Inflammatory macrophage treated with lipopolysaccharide for 4 hours (primary cell): ENCODE data around the gene DGKB.

Source experiments
- DNase-seq: peaks from one replicate; pipeline ENCODE4 v3.0.0-alpha.2; 2020

Gene DGKB

DNA sequence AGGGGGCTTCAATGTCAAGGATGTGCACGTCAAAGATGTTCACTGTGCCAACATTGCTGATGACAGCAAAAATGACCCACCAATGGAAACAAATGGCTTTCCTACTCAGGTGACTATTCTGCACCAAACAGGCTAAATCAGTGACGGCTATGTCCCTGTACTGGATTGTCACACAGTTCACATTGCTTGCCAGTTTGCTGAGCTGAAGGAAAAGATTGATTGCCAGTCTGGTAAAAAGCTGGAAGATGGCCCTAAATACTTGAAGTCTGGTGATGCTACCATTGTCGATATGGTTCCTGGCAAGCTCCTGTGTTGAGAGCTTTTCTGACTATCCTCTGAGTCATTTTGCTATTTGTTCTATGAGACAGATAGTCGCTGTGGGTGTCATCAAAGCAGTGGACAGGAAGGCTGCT, 710.9 kb downstream of the DGKB start:
- no peak for DNase-seq

- DNase-seq = no peak
Measured at GRCh38 chr7:14184292-14184864, 718.2 kb downstream of the DGKB start.

- no peak for DNase-seq
Measured at GRCh38 chr7:14179781-14180180, 722.8 kb downstream of the DGKB start.

GRCh38 chr7:14177876-14178275, 724.7 kb downstream of the DGKB start:
- no peak for DNase-seq

- no peak for DNase-seq
Measured at GRCh38 chr7:14170872-14171271, 731.7 kb downstream of the DGKB start.

DNA sequence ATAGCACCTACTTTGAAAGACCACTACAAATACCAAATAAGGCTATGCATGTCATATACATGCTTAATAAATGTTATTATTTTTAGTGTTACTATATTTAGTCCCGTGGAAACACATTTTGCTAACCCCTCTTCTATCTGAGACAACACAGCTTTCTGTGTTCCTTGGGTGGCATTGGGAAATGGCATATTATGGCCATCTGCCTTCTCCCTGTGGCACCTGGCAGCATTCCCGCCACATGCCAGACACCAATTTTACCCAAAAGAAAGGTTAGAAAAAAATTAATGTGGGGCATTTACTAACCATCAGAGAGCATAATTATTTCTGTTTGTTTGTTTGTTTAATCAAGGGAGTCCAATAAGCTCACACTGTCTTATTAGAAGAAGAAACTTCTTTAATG, 744.4 kb downstream of the DGKB start:
- DNase-seq = no peak

DNA sequence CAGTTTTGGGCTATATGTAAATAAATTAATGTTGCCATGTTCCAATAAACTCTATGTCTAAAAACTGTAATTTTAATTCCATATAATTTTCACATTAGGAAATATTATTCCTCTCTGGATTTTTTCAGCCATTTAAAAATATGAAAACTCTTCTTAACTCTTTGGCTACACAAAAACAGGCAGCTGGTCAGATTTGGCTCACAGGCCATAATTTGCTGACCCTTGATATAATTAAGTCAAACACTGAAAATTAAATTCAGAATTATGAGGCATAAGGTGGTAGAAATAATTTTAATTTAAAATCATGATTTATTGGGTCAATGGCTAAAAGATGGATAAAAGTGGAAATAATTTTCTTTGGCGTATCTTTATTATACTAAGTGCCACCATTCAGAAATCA, 746.1 kb downstream of the DGKB start:
- DNase-seq = no peak

DNA sequence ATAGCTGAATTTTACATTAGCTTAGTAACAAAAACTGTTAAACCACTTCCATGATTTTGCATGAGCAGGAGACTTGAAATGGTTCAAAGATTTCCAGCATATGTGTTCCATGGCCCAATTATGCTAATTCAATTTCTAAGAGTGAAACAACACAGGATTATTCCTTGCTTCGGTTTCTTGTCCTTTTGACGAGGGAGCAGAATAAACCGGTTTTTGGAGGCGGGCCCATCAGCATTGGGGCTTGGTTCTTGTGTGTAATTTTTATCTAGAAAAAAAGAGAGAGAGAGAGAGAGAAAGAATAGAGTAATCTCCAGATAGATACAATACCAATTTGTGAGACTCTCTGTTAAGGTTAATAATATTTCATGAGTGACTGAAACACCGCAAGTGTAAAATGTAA, 753.6 kb downstream of the DGKB start:
- no peak for DNase-seq

GRCh38 chr7:14147532-14147931, 755.0 kb downstream of the DGKB start:
- no peak for DNase-seq

DNA sequence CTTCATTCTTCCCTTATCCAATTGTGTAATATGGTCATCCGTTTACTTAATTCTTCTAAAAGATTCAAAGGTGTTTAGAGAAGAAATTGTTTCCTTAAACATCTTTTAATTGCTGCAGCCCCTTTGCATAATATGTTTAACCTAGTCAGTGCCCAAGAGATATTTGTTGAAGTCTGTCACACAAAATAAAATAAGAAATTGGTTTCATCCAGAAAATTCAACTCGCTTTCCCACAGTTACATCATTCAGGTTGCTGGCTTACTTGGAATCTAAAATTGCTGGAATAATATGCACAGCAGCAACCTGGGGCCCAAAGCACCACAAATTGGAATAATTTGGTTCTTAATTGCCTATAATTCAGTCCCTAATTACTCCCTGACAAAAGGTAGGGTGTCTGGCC, 758.0 kb downstream of the DGKB start:
- DNase-seq = no peak

- no peak for DNase-seq
Measured at GRCh38 chr7:14144109-14144508, 758.4 kb downstream of the DGKB start.

DNA sequence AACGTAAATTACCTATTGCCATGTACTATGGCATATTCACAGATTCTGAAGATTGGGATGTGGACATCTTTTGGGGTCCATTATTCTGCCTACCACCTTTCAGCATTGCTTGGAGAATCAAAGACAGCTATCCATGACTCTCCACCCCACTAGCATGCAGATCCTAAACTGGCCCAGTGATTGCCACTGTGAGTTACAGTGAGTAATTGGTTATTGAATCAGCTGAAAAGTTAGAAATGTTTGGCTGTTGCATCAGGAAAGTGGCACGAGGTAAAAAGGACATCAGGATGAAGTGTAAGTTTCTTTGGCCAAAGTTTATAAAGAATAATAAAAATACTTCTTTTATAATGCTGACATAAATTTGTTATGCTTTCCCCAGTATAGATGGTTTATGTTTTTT, 764.9 kb downstream of the DGKB start:
- no peak for DNase-seq

- DNase-seq = no peak
Measured at GRCh38 chr7:14133752-14134151, 768.8 kb downstream of the DGKB start.

DNA sequence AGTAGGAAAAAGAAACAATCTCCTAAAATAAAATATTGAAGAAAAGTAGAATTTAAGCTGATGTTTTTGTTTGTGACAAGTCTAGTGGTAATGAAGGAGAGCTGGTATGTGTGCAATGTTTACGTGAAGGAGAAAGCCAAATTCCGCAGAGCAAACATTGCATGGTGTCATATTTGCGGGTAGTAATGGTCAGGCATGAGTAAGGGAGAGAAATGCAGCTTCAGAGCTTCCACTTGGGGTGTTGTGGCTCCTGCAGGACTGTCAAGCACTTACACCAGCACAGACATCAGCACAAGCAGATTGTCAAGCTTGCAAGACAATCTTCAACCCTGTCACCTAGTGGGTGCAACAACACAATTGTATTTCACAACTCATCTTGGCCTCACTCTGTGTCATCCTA, 776.6 kb downstream of the DGKB start:
- DNase-seq = no peak

GRCh38 chr7:14124716-14125115, 777.8 kb downstream of the DGKB start:
- no peak for DNase-seq

GRCh38 chr7:14123923-14124322, 778.6 kb downstream of the DGKB start:
- no peak for DNase-seq

DNA sequence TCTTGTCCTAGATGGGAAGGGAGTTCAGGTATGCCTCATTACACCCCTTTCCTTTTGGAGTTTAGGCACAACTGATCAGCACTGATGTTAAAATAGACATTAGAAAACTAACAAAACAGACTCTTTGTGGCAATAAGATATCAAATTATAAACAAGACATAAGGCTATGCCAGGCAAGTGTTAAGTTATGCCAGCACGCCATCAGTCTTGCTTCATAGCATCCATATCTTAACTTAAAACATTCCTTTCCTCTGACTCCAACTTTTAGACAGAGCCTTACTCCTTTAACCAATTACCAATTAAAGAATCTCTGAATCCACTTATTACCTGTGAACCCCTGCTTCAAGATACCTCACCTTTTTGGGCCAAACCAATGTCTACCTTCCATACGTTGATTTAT, 786.9 kb downstream of the DGKB start:
- no peak for DNase-seq

DNA sequence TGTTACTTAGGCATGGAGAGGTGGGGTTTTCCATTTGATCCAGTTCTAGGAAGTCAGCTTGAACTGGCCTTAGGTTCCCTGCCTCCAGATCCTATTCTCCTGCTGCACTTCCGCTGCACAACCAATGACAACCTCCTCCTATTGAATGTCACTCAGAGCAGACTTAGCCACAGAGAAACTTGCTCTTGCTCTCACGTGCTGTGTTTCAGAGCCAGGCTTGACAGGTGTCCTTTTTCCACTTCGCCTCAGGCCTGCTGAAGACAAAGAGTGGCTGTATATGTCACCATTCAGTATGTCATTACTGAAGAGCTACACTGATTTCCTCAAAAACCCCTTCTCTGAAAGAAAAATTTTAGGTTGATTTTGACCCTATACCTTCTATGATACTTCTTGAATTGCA, 797.7 kb downstream of the DGKB start:
- DNase-seq = no peak

DNA sequence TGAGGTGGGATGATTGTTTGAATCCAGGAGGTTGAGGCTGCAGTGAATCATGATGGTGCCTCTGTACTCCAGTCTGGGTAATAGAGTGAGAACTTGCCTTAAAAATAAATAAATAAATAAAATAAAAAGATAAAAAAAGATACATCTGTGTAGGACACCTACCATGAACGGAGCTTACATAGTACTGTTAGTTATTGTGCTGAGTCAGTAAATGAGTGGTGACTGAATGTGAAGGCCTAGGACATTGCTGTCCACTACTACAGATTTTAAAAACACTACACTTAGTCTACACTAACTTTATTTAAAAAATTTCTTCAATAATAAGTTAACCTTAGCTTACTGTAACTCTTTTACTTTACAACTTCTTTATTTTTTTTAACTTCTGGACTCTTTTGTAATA, 806.4 kb downstream of the DGKB start:
- no peak for DNase-seq

DNA sequence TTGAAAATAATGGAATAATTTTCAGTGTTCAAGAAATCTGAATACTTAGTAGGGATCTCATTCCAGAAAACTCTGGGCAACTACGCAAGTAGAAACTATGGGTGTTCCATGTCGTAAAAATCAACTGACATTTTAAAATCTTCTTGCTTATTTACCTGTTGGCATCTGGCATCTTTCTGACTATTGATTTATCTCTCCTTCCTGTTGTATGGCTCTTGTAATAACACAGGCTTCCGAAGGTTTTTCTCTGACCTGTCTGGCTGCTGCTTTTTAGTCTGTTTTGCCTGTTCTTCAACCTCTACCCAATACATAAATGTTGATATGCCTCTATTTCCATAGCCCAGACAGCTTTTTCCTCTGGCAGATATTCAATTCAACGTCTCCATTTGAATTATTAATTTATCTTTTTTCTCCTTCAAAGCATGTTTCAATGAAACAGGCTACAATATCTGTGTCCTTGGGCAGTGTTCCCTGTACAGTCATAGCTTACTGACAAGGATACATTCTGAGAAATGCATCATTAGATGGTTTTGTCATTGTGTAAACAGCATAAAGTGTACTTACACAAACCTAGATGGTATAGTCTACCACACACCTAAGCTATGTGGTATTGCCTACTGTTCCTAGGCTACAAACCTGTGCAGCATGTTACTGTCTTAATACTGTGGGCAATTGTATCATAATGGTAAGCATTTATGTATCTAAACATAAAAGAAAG, 807.2 kb downstream of the DGKB start:
- no peak for DNase-seq
